Activated naive CD4-positive, alpha-beta T cell treated with anti-CD3 and anti-CD28 coated beads, Interleukin-2, amount 10 ng/mL, durations not matched to agents 5 hours and 36 hours (primary cell): ENCODE measurements around the gene OR4Q2. TPM values are rescaled to one million over a fixed set of nuclear protein-coding genes. Genes with fewer than 3 reads are reported as not detected.

Experiments used
- total RNA-seq, 2 experiments: library from RNA; stranded (reverse); gene quantifications; one replicate each; pipeline ENCODE4 v1.2.3, GENCODE V29; 2021

The OR4Q2 gene
- not detected for total RNA-seq

DNA sequence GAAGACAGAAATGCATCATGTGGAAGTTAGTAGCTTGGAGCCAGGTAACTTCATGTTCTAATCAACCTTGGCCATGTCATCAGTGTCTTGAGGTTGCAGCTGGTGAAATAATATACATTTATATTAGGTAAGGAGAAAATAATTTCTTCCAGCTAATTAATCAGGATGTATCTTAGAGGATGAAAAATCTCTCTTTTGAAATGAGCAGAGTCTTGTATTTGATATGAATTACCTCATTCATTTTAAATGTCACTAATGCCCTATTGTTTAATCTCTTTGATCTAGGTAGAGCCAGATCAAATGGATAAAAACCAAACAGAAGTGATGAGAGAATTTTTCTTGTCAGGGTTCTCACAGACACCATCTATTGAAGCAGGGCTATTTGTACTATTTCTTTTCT lies at the start of gene OR4Q2:
TSS of gene OR4Q2 (plus strand) at position 301 of the 400 bp plus-strand sequence.

GRCh38 chr14:19975291-19975690 lies 26.7 kb upstream of the OR4Q2 start, which contains the start of gene OR4K15:
Gene OR4K15 (plus strand): TSS chr14:19975591. CDS start chr14:19975591, 0 bp downstream.

DNA sequence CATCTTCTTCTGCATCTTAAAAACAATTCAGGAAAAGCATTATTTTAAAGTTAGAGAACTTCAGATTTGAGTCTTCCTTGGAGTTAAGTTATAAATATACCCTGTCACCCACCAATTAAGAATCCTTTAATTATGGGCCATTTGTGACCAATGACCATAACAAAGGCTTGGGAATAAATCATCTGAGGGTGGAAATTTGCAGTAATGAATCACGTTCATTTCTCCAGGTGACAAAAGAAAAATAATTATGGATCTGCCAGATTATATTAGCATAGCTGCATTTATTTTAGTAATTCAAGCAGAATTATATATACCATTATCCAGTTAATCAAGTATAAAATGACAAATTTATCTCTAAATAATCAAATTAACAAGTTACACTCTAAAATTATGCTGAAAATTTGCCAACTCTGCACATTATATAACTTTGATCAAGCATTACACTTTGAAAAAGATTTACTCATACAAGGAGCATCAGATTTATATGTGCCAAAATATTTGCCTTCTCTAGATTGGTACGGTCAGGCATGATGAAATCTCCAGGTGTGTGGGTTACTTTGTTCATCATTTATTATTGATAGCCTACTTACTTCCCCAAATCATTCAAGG lies 17.4 kb downstream of the OR4Q2 start, which contains the start of gene OR4K14:
TSS of gene OR4K14 (minus strand) at position 51 of the 609 bp plus-strand sequence. CDS start 4,114 bp downstream, outside the sequence.

DNA sequence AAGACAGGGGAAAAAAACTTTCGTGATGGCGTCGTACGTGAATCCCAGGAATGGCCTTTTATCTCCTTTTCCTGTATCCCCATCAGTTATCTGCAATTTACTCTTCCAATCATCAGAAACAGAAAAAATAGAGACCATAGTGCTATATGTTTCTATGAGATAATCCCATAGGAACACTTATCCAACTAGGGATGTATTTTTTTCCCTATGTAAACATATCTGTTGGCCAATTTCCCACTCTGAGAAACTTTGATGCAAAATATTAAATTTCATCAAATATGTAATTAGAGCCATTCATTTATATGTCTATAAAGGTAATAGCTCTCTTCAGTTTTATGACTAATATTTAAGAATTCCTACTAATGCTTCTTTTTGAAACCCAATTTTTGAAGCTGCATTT lies 34.0 kb downstream of the OR4Q2 start, which contains the start of gene OR4K13:
TSS of gene OR4K13 (minus strand) at position 101 of the 400 bp plus-strand sequence. CDS start 1,280 bp downstream, outside the sequence.

Other genes with a start within 250 kb of the OR4Q2 start
- not detected for gene OR4M1, start 228.7 kb upstream of the OR4Q2 start, total RNA-seq
- not detected for gene OR4N2, start 198.4 kb upstream of the OR4Q2 start, total RNA-seq
- not detected for gene OR4K2, start 127.0 kb upstream of the OR4Q2 start, total RNA-seq
- gene OR4K5, start 81.6 kb upstream of the OR4Q2 start, total RNA-seq = not detected
- gene OR4K1, start 71.2 kb upstream of the OR4Q2 start, total RNA-seq = not detected
- not detected for gene OR4K15, start 26.6 kb upstream of the OR4Q2 start, total RNA-seq
- not detected for gene OR4K14, start 17.1 kb downstream of the OR4Q2 start, total RNA-seq
- gene OR4K13, start 33.9 kb downstream of the OR4Q2 start, total RNA-seq = not detected
- gene OR4L1, start 57.9 kb downstream of the OR4Q2 start, total RNA-seq = not detected
- not detected for gene OR4K17, start 108.6 kb downstream of the OR4Q2 start, total RNA-seq
- gene OR4N5, start 136.7 kb downstream of the OR4Q2 start, total RNA-seq = not detected
- gene OR11G2, start 188.7 kb downstream of the OR4Q2 start, total RNA-seq = not detected
- gene OR11H6, start 221.5 kb downstream of the OR4Q2 start, total RNA-seq = not detected
- gene OR11H7, start 226.8 kb downstream of the OR4Q2 start, total RNA-seq = not detected
- not detected for gene OR11H4, start 237.1 kb downstream of the OR4Q2 start, total RNA-seq